SKM-1 treated with dmso at 0.1 percent for 144 hours (cell line): ENCODE results near the gene GAN.
A peak's percentile ranks its signal among the peaks of the same experiment; 100 is the strongest.

Experiments
- DNase-seq: peaks from one replicate; lab custom pipeline; 2025; ENCODE audit not compliant: unreplicated experiment; lab: John Stamatoyannopoulos, UW

GAN gene, protein sequence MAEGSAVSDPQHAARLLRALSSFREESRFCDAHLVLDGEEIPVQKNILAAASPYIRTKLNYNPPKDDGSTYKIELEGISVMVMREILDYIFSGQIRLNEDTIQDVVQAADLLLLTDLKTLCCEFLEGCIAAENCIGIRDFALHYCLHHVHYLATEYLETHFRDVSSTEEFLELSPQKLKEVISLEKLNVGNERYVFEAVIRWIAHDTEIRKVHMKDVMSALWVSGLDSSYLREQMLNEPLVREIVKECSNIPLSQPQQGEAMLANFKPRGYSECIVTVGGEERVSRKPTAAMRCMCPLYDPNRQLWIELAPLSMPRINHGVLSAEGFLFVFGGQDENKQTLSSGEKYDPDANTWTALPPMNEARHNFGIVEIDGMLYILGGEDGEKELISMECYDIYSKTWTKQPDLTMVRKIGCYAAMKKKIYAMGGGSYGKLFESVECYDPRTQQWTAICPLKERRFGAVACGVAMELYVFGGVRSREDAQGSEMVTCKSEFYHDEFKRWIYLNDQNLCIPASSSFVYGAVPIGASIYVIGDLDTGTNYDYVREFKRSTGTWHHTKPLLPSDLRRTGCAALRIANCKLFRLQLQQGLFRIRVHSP

GRCh38 chr16:81314603-81315270 lies at the start of gene GAN:
Gene GAN (plus strand): TSS chr16:81314962. CDS start chr16:81315114, 152 bp downstream.
- peak; percentile 95 for DNase-seq

DNA sequence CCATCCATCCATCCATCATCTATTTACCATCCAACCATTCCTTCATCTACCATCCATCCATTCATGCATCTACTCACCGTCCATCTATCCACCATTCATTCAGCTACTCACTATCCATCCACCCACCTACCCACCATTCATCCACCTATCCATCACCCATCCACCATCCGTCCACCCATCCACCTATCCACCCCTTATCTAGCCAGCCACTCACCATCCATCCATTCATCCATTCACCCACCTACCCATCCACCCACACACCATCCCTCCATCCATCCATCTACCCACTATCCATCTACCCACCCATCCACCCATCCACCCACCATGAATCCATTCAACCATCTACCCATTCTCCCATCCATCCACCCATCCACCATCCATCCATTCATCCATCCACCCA lies 49.7 kb upstream of the GAN start:
- DNase-seq: no peak

DNA sequence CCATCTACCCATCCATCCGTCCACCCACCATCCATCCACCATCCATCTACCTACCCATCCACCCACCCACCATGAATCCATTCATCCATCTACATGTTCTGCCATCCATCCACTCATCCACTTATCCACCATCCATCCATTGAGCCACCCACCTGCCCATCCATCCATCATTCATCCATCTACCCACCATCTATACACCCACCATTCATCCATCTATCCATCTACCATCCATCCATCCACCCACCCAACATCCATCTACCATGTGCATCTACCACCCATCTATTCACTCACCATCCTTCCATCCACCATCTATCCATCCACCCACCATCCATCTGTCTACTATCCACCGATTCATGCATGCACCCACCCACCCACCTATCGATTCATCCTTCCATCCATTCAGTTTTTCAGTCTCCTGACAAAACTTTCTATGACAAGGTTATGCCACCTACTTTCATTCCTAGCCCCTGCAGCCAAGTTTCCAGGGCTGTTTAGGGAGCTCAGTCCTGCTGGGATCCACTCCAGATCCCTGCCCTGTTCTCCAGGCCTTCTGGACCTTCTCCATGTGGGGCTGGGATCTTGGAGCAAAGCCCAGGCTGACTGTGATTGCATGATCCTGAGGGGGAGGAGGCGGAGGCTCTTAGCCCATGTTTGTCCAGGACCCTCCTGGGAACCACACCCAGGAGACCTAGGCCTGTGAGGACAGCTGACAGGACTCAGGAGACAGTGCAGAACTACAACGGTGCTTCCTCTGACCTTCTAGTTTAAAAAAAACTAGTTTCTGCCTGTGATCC lies 48.9 kb upstream of the GAN start:
- no peak for DNase-seq

GRCh38 chr16:81266680-81267095 lies 48.1 kb upstream of the GAN start:
- no peak for DNase-seq

- DNase-seq: no peak
Measured at GRCh38 chr16:81268509-81268908, 46.3 kb upstream of the GAN start.

DNA sequence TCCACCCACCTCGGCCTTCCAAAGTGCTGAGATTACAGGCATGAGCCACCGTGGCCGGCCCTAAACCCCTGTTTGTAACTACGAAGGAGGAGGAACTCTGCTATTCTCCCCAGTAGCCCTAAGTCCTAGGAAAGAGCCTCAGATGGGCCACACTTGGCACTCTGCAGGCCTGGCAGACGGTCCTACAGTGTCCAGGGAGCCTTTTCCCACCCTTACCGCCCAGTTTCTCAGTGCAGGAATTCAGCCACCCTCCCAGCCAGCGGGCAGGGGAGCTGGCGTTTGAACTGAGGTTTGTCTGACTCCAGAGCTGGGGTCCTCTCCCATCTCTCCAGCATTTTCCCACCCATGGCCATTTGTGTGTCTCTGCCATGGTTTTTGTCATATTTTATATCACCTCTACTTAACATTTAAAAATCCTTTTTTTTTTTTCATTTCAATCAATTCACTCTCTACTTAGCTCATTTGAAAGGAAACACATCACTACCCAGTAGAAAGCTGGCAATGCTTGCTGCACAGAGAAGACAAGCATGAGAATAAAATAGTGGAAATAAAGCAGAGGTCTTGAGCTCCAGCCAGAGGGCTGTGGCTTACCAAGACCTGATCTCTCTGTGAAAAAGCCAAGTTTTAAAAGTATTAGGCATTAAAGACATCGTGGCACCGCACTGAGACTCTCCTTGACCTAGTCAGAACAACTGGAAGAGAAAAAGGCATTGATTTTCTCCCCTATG lies 41.4 kb upstream of the GAN start:
- no peak for DNase-seq

GRCh38 chr16:81275064-81275532 lies 39.7 kb upstream of the GAN start:
- no peak for DNase-seq

GRCh38 chr16:81275795-81276194 lies 39.0 kb upstream of the GAN start:
- DNase-seq: no peak

- DNase-seq: no peak
Measured at GRCh38 chr16:81276323-81276722, 38.4 kb upstream of the GAN start.

GRCh38 chr16:81277541-81278080 lies 37.2 kb upstream of the GAN start:
- no peak for DNase-seq

- no peak for DNase-seq
Measured at GRCh38 chr16:81278526-81278925, 36.2 kb upstream of the GAN start.

DNA sequence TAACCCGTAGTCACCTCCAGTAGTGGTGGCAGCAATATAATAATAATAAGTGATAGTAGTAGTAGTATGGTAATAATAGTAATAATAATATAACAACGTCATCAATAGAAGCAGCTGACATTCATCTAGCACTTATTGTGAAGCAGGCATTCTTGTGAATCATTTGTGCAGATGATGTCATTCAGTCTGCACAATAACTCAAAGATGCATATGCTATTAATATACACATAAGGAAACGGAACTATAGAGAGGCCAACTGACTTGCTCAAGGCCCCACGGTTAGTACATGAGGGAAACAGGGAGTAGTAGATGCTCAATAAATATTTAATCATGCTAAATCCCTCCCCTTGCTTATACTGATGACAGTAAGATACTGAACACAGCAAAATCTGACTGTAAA lies 35.4 kb upstream of the GAN start:
- peak; percentile 70 for DNase-seq

- DNase-seq: no peak
Measured at GRCh38 chr16:81280393-81280792, 34.4 kb upstream of the GAN start.

DNA sequence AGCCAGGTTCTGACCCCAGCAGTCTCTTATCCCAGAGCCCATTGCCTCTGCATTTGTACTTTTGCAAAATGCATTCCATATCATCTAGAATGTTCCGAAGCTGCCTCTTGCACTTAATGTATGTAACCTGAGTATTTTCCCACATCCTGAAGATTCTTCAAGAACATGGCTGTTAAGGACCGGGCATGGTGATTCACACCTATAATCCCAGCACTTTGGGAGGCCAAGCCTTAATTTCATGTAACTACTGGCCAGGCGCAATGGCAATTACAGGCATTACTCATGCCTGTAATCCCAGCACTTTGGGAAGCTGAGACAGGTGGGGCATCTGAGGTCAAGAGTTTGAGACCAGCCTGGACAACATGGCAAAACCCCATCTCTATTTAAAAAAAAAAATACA lies 31.7 kb upstream of the GAN start:
- DNase-seq: no peak

DNA sequence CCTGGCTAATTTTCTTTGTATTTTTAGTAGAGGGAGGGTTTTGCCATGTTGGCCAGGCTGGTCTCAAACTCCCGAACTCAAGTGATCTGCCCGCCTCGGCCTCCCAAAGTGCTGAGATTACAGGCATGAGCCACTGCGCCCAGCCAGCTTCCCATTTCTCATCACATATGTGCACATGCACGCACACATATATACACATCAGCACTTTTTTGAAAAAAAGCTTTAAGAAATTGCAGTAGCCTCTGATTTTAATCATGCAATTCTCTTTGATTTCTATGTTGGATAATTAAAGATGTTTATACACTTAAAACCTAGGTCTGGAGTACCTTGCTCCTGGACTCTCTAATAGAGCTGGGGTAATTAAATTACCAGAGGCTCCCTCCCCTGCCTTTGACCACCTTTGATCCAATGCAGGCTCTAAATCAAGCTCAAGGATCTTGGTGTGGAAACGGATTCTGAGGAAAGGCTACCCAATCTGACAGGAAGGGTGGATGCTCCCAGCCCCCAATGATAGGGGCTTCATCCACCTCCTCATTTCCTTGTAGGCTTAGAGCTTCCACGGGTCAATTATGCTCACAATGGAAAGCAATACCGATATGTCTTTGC lies 29.7 kb upstream of the GAN start:
- no peak for DNase-seq

GRCh38 chr16:81286190-81286589 lies 28.6 kb upstream of the GAN start:
- no peak for DNase-seq

DNA sequence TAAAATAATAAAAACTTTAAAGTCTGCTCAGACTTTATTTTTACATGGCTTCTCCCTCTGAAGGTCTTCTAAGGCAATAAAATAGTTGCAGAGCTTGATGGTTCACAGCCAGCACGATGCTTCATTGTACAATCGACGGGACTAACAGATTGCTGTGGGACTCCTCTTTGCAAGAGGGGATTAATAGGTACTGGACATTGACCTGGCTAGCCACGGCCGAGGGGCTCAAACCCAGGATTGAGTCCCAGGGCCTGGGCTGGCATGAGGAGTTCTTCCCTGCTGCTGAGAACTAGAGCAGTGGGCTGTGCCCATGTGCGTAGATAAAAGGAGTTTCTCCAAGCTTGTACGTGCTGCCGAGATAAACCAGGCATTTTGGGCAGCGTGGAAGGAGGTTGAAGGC lies 23.6 kb upstream of the GAN start:
- no peak for DNase-seq

- no peak for DNase-seq
Measured at GRCh38 chr16:81292936-81293335, 21.8 kb upstream of the GAN start.

GRCh38 chr16:81293909-81294802 lies 20.6 kb upstream of the GAN start:
- DNase-seq: no peak
